Measurements from ENCODE around the gene CTLA4.

Gene CTLA4

GRCh38 chr2:203914546-203915182, 47.1 kb downstream of the CTLA4 start:
- H3K4me1 Mint-ChIP-seq (ENCODE audit: low read depth): peaks cover 45% of the 10 kb centered on the region
- no peak overlapping the region for H3K4me3 Mint-ChIP-seq
- H3K9me3 Mint-ChIP-seq: no peaks in the 10 kb centered on the region
- H3K27ac Mint-ChIP-seq: no peak overlapping the region
- DNase-seq: no peak
- H3K27me3 Mint-ChIP-seq: no peaks in the 10 kb centered on the region
- H3K36me3 Mint-ChIP-seq (ENCODE audit: low read depth): no peaks in the 10 kb centered on the region

- Mint-ChIP-seq H3K36me3 (ENCODE audit: low read depth) (no peaks in the 10 kb centered on the region), H3K27me3 (no peaks in the 10 kb centered on the region), H3K9me3 (no peaks in the 10 kb centered on the region), H3K4me1 (ENCODE audit: low read depth) (peaks cover 39% of the 10 kb centered on the region), H3K27ac (no peak overlapping the region), H3K4me3 (no peak overlapping the region)
- DNase-seq: no peak
Observed at GRCh38 chr2:203915256-203915655, 47.7 kb downstream of the CTLA4 start.

GRCh38 chr2:203916756-203917155, 49.2 kb downstream of the CTLA4 start:
- Mint-ChIP-seq H3K27ac (peak overlapping the region; percentile 7), H3K4me3 (no peak overlapping the region), H3K9me3 (no peaks in the 10 kb centered on the region), H3K27me3 (no peaks in the 10 kb centered on the region), H3K4me1 (ENCODE audit: low read depth) (peaks cover 37% of the 10 kb centered on the region), H3K36me3 (ENCODE audit: low read depth) (no peaks in the 10 kb centered on the region)
- DNase-seq: no peak

- no peak for DNase-seq
- Mint-ChIP-seq H3K4me1 (ENCODE audit: low read depth) (peaks cover 37% of the 10 kb centered on the region), H3K27ac (no peak overlapping the region), H3K36me3 (ENCODE audit: low read depth) (no peaks in the 10 kb centered on the region), H3K4me3 (no peak overlapping the region), H3K9me3 (no peaks in the 10 kb centered on the region), H3K27me3 (no peaks in the 10 kb centered on the region)
Observed at GRCh38 chr2:203918264-203918663, 50.7 kb downstream of the CTLA4 start.

- no peaks in the 10 kb centered on the region for H3K36me3 Mint-ChIP-seq (ENCODE audit: low read depth)
- H3K4me3 Mint-ChIP-seq: no peak overlapping the region
- H3K27me3 Mint-ChIP-seq: no peaks in the 10 kb centered on the region
- no peak overlapping the region for H3K27ac Mint-ChIP-seq
- peaks cover 36% of the 10 kb centered on the region for H3K4me1 Mint-ChIP-seq (ENCODE audit: low read depth)
- no peak for DNase-seq
- H3K9me3 Mint-ChIP-seq: no peaks in the 10 kb centered on the region
Observed at GRCh38 chr2:203918839-203919238, 51.3 kb downstream of the CTLA4 start.

Measured in activated T-cell treated with anti-CD3 and anti-CD28 coated beads, Interleukin-2, amount 50 U/mL, for 24 hours (primary cell).